GM19438 (cell line): ENCODE results near the gene ZP3.
"Not testable (repeated sequence)": the region's sequence is repeated elsewhere in the genome, so short reads cannot be mapped to it uniquely, and the experiment has no call there.

Source experiments
- ATAC-seq: cut with Tn5 transposase; IDR thresholded peaks from one replicate; pipeline ENCODE4 v1.9.1; 2021; ENCODE audit warnings: low read depth; ENCODE audit not compliant: unreplicated experiment

The ZP3 gene

DNA sequence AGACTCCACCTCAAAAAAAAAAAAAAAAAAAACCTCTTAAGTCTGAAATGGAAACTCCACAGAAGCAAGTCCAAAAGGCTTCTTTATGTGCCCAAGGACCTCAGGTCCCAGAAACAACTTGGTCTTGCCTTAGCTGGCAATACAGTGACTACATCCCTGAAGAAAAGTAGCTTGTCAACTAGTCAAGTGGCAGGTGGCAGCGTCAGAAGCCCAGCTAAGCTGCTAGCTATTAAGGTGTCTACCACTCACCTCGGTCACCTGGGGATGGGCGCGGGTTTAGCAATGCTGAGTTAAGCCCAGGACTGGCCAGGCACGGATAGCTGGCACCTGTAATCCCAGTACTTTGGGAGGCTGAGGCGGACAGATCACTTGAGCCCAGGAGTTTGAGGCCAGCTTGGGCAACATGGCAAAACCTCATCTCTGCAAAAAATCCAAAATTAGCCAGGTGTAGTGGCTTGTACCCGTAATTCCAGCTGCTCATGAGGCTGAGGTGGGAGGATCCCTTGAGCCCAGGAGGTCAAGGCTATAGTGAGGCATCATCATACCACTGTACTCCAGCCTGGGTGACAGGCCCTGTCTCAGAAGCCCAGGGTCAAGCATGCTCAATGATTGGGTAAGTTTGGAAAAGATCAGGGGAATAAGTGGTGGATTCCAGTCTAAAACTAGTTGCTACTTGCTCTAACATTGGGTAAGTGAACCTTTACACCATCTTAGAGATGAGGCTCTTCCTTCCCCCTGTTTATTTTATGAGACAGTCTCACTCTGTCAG is 14.6 kb downstream of the ZP3 start:
- not testable (repeated sequence) for ATAC-seq

GRCh38 chr7:76440404-76440803 is 15.7 kb downstream of the ZP3 start:
- ATAC-seq, result not testable (repeated sequence)

DNA sequence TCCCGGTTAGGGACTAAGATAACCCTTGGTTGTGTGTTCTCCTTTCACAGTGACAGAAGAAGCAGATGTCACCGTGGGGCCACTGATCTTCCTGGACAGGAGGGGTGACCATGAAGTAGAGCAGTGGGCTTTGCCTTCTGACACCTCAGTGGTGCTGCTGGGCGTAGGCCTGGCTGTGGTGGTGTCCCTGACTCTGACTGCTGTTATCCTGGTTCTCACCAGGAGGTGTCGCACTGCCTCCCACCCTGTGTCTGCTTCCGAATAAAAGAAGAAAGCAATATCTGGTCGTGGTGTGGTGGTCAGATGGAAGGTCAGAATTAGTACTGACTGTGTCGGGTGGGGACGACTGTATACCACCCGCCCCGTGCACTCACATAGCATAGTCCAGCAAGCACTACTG is 17.0 kb downstream of the ZP3 start:
- ATAC-seq, result not testable (repeated sequence)

- not testable (repeated sequence) for ATAC-seq
These were observed 18.1 kb downstream of the ZP3 start for GRCh38 chr7:76442664-76443446.

GRCh38 chr7:76443846-76444245 is 19.1 kb downstream of the ZP3 start:
- not testable (repeated sequence) for ATAC-seq

DNA sequence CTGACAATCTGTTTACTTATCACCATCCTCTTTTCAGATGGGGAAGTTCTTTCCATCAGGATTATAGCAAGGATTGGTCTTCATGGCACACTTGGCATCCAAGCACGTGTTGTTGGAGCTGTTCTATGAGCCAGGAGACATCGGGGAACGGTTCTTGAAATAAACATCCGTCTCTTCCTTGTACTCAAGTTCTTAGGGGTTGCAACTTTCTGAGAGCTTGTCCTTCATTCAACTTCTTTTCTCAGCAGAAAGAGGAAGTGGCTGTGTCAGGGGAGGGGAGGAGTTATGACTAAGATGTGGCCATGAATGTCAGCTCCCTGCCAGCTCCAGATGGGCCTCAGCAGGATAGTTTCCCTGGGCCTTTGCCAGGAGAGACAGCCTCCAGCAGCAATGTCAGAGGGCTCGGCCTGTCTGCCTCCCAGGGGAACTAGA is 20.8 kb downstream of the ZP3 start:
- ATAC-seq, result peak; percentile 88

GRCh38 chr7:76457017-76457416 is 32.3 kb downstream of the ZP3 start:
- ATAC-seq, result not testable (repeated sequence)

DNA sequence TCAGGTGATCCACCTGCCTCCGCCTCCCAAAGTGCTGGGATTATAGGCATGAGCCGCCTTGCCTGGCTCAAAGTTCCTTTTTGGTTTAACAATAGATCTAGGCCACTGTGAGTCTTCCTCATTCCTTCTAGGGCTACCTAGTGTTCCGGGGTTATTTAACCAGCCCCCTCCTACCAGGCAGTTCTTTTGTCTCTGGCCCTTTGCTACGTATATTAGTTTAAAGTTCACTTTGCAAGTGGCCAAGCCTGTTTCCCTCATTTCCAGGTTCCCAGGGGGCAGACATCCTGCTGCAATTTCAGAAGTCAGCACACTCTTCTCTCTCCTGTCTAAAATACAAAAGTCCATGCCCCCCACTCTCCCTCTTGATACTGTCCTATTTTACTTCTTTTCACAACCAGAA is 33.8 kb downstream of the ZP3 start:
- not testable (repeated sequence) for ATAC-seq

DNA sequence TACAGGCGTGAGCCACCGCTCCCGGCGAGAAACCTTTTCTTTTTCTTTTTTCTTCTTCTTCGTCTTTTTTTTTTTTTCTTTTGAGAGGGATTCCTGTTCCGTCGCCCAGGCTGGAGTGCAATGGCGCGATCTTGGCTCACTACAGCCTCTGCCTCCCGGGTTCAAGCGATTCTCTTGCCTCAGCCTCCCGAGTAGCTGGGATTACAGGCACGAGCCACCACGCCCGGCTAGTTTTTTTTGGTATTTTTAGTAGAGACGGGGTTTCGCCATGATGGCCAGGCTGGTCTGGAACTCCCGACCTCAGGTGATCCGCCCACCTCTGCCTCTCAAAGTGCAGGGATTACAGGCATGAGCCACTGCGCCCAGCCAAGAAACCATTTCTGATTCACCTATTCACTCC is 36.0 kb downstream of the ZP3 start:
- ATAC-seq, result not testable (repeated sequence)

DNA sequence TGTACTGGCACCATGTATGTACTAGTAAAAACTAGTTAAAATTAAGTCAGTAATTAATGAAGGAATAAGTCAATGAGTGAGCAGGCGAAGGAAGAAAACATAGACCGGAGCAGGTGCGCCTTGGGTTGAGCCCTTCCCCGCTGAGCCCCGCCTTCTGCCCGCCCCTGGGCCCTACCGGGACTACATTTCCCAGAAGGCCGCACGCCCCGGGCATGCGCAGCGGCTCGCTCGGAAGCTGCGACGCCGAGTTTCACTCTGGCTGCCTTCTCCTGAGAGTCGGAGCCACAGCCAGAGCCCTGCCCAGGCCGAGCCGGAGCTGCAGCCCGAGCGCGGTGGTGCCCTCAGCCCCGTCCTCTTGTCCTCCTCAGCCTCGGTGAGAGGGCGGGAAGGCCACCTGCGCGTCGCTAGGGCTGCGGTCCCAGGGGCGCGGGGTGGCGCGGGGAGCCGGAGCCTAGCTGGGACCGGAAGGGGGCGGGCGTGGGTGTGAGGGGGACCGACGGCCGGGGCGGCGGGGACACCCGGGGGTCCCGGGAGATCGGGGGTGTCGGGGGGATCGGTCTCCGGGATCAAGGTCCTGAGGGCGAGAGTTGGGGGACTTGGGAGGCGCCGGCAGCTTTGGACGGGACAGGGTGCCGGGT is 36.8 kb downstream of the ZP3 start, which contains the start of gene DTX2:
Gene DTX2, plus strand, starts transcription at position 246 of the 638 bp plus-strand sequence. CDS start 18,801 bp downstream, outside the sequence.
- peak; percentile 98 for ATAC-seq

DNA sequence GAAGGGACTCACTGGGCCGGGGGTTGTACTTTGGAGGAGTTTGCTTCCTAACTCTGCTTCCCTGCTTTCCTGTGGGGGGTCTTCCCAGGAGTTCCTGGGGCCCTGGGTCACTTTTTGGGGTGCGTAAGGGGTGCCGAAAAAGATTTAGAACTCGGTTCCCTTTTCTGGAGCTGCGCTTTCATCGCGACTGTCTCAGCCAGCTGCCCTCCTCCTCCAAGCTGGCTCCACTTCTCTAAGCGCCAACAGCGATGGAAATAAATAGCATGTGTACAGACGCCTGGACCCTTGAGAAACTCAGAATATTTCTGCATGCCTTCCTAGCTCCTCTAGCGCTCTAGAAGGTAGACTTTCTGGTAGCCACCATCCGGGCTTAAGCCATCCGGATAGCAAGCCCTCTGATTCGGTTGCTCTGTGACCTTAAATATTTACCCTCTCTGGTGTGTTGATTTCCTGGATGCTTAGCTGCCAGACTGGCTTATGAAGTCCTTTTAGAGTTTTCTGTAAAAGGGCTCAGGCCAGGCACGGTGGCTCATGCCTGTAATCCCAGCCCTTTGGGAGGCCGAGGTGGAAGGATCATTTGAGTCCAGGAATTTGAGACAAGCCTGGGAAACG is 37.6 kb downstream of the ZP3 start:
- ATAC-seq, result not testable (repeated sequence)

- ATAC-seq, result not testable (repeated sequence)
These were observed 40.2 kb downstream of the ZP3 start for GRCh38 chr7:76464959-76465358.

GRCh38 chr7:76465950-76466349 is 41.2 kb downstream of the ZP3 start:
- ATAC-seq, result not testable (repeated sequence)

GRCh38 chr7:76467743-76468404 is 43.1 kb downstream of the ZP3 start:
- not testable (repeated sequence) for ATAC-seq

DNA sequence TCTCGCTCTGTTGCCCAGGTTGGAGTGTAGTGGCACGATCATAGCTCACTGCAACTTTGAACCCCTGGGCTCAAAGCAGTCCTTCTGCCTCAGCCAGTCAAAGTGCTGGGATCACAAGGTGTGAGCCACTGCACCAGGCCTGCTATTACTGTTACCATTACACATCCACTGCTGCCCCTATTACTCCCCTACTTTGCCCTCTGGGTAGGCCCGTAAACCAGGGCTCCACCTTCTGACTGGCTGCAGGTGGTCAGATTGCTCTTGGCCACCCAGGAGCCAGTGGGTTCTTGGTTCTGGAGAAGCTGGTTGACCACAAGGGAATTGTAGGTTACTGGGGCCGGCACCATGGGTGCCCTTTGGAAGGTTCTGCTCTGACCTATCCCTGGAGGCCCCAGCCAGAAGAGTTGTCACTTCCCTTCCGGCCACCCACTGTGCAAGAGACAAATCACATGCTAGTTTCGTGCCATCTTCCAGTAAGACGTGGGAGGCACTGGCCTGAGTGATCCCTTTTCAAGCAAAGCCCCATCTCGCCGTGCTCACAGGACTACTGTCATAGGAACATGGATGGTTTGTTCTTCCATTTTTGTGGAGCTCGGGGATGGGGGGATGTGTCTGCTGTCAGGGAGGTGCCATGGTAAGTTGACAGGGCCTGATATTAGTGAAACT is 46.9 kb downstream of the ZP3 start:
- ATAC-seq, result not testable (repeated sequence)

DNA sequence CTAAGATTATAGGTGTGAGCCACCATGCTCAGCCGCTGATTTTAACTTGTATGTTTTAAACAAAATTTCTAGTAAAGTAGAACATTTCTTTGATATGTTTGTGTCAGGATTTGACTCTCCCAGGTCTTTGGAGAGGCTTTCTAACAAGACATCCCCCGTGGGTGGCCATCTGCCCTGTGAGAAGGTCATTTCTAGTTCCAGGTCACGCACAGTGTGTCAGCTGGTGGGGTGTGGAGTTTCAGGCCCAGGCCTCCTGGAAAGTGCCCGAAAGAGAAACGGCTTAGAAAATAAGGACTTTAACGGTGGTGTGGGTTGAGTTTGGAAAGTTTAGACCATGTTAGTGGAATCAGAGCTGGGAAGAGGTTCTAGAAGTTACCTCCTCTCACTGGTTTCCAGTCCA is 48.3 kb downstream of the ZP3 start:
- not testable (repeated sequence) for ATAC-seq

- not testable (repeated sequence) for ATAC-seq
These were observed 51.5 kb downstream of the ZP3 start for GRCh38 chr7:76476280-76476679.

GRCh38 chr7:76476742-76477474 is 52.2 kb downstream of the ZP3 start:
- not testable (repeated sequence) for ATAC-seq

DNA sequence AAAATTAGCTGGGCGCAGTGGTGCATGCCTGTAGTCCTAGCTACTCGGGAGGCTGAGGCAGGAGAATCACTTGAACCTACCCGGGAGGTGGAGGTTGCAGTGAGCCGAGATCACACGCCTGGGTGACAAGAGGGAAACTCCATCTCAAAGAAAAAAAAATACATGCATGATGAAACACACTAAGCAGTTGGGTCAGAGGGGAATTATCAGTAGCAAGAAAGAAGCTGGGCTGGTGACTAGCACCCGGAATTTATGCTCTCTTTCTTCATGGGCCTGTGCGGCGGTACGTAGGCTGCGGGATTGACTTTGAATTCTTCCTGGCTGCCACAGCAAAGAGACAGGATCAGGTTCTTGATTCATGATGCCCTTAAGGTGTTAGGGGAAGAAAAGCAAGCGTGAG is 54.9 kb downstream of the ZP3 start:
- not testable (repeated sequence) for ATAC-seq
